ENCODE measurements around the gene UBXN10.

UBXN10 gene

GRCh38 chr1:20152599-20152930 lies 33.3 kb upstream of the UBXN10 start:
- no peak for DNase-seq

- no peak for DNase-seq
These were observed 32.9 kb upstream of the UBXN10 start for GRCh38 chr1:20153000-20153418.

GRCh38 chr1:20154301-20154831 lies 31.5 kb upstream of the UBXN10 start:
- no peak for DNase-seq

GRCh38 chr1:20158358-20159070 lies 27.4 kb upstream of the UBXN10 start:
- DNase-seq: no peak

GRCh38 chr1:20160034-20160433 lies 25.9 kb upstream of the UBXN10 start:
- no peak for DNase-seq

GRCh38 chr1:20164694-20165202 lies 21.1 kb upstream of the UBXN10 start:
- DNase-seq: no peak

GRCh38 chr1:20165522-20165951 lies 20.4 kb upstream of the UBXN10 start:
- DNase-seq: no peak

- DNase-seq: no peak
These were observed 19.8 kb upstream of the UBXN10 start for GRCh38 chr1:20166051-20166450.

- no peak for DNase-seq
These were observed 18.8 kb upstream of the UBXN10 start for GRCh38 chr1:20167126-20167525.

- no peak for DNase-seq
These were observed 17.1 kb upstream of the UBXN10 start for GRCh38 chr1:20168564-20169491.

- no peak for DNase-seq
These were observed 16.0 kb upstream of the UBXN10 start for GRCh38 chr1:20169932-20170331.

- DNase-seq: no peak
These were observed 13.8 kb upstream of the UBXN10 start for GRCh38 chr1:20172033-20172590.

GRCh38 chr1:20174937-20175666 lies 10.8 kb upstream of the UBXN10 start:
- no peak for DNase-seq

- DNase-seq: no peak
These were observed 7.1 kb upstream of the UBXN10 start for GRCh38 chr1:20178634-20179370.

GRCh38 chr1:20179371-20180128 lies 6.3 kb upstream of the UBXN10 start:
- DNase-seq: no peak

- no peak for DNase-seq
These were observed 5.6 kb upstream of the UBXN10 start for GRCh38 chr1:20180129-20180843.

GRCh38 chr1:20180844-20181207 lies 5.1 kb upstream of the UBXN10 start:
- DNase-seq: no peak

- no peak for DNase-seq
These were observed 3.5 kb upstream of the UBXN10 start for GRCh38 chr1:20182415-20182814.

- DNase-seq: no peak
These were observed 2.9 kb upstream of the UBXN10 start for GRCh38 chr1:20183035-20183434.

GRCh38 chr1:20183616-20184271 lies 2.2 kb upstream of the UBXN10 start:
- no peak for DNase-seq

All from 8988T (cell line).